ENCODE data around the gene TAF4.

The TAF4 gene

GRCh38 chr20:62044631-62045030 is 21.1 kb downstream of the TAF4 start:
- Mint-ChIP-seq H3K27ac (peak overlapping the region; percentile 68), H3K4me1 (peaks cover 62% of the 10 kb centered on the region)

GRCh38 chr20:62043131-62043914 is 22.4 kb downstream of the TAF4 start:
- Mint-ChIP-seq H3K36me3 (no peaks in the 10 kb centered on the region), H3K9me3 (no peaks in the 10 kb centered on the region), H3K4me3 (no peak overlapping the region), H3K4me1 (peaks cover 63% of the 10 kb centered on the region), H3K27ac (no peak overlapping the region)
- no peak for ATAC-seq
- DNase-seq (ENCODE audit: low spot score in 2 of 2), result no peak

More at GRCh38 chr20:62044631-62045030, 21.1 kb downstream of the TAF4 start:
- Mint-ChIP-seq H3K36me3 (no peaks in the 10 kb centered on the region), H3K9me3 (no peaks in the 10 kb centered on the region), H3K4me3 (no peak overlapping the region)
- no peak for ATAC-seq
- no peak for DNase-seq (ENCODE audit: low spot score in 2 of 2)

- no peaks in the 10 kb centered on the region for H3K9me3 Mint-ChIP-seq
- H3K4me1 Mint-ChIP-seq, result peaks cover 62% of the 10 kb centered on the region
- H3K4me3 Mint-ChIP-seq, result no peak overlapping the region
- no peak for ATAC-seq
- no peak overlapping the region for H3K27ac Mint-ChIP-seq
- no peaks in the 10 kb centered on the region for H3K36me3 Mint-ChIP-seq
- DNase-seq (ENCODE audit: low spot score in 2 of 2), result no peak
Measured at GRCh38 chr20:62042025-62042820, 23.5 kb downstream of the TAF4 start.

- ATAC-seq, result no peak
- no peak overlapping the region for H3K27ac Mint-ChIP-seq
- H3K9me3 Mint-ChIP-seq, result no peaks in the 10 kb centered on the region
- peaks cover 57% of the 10 kb centered on the region for H3K4me1 Mint-ChIP-seq
- no peak overlapping the region for H3K4me3 Mint-ChIP-seq
- DNase-seq (ENCODE audit: low spot score in 2 of 2), result no peak
- no peaks in the 10 kb centered on the region for H3K36me3 Mint-ChIP-seq
Measured at GRCh38 chr20:62040933-62041332, 24.7 kb downstream of the TAF4 start.

GRCh38 chr20:62040381-62040922 is 25.2 kb downstream of the TAF4 start:
- Mint-ChIP-seq H3K4me3 (no peak overlapping the region), H3K9me3 (no peaks in the 10 kb centered on the region), H3K4me1 (peaks cover 56% of the 10 kb centered on the region), H3K36me3 (no peaks in the 10 kb centered on the region), H3K27ac (no peak overlapping the region)
- ATAC-seq (no peak), DNase-seq (ENCODE audit: low spot score in 2 of 2) (no peak)

- no peaks in the 10 kb centered on the region for H3K36me3 Mint-ChIP-seq
- H3K4me1 Mint-ChIP-seq, result peaks cover 63% of the 10 kb centered on the region
- no peak for ATAC-seq
- no peak for DNase-seq (ENCODE audit: low spot score in 2 of 2)
- no peak overlapping the region for H3K27ac Mint-ChIP-seq
- H3K9me3 Mint-ChIP-seq, result no peaks in the 10 kb centered on the region
- no peak overlapping the region for H3K4me3 Mint-ChIP-seq
Measured at GRCh38 chr20:62039738-62040137, 25.9 kb downstream of the TAF4 start.

GRCh38 chr20:62032609-62033368 is 32.9 kb downstream of the TAF4 start:
- no peak for ATAC-seq
- Mint-ChIP-seq H3K27ac (peak overlapping the region; percentile 66), H3K4me1 (peaks cover 59% of the 10 kb centered on the region)

GRCh38 chr20:62031462-62032092 is 34.1 kb downstream of the TAF4 start:
- H3K9me3 Mint-ChIP-seq, result no peaks in the 10 kb centered on the region
- H3K27ac Mint-ChIP-seq, result peak overlapping the region; percentile 66
- peaks cover 59% of the 10 kb centered on the region for H3K4me1 Mint-ChIP-seq
- H3K4me3 Mint-ChIP-seq, result no peak overlapping the region
- DNase-seq (ENCODE audit: low spot score in 2 of 2) (no peak), ATAC-seq (peak; percentile 61)
- peaks cover 6% of the 10 kb centered on the region for H3K36me3 Mint-ChIP-seq

More at GRCh38 chr20:62032609-62033368, 32.9 kb downstream of the TAF4 start:
- Mint-ChIP-seq H3K36me3 (peaks cover 6% of the 10 kb centered on the region), H3K9me3 (no peaks in the 10 kb centered on the region), H3K4me3 (no peak overlapping the region)
- DNase-seq (ENCODE audit: low spot score in 2 of 2), result no peak

- ATAC-seq, result peak; percentile 56
- Mint-ChIP-seq H3K9me3 (no peaks in the 10 kb centered on the region), H3K4me3 (no peak overlapping the region), H3K27ac (peak overlapping the region; percentile 66), H3K4me1 (peaks cover 62% of the 10 kb centered on the region), H3K36me3 (peaks cover 6% of the 10 kb centered on the region)
- DNase-seq (ENCODE audit: low spot score in 2 of 2), result no peak
Measured at GRCh38 chr20:62030834-62031434, 34.7 kb downstream of the TAF4 start.

- no peak for ATAC-seq
- Mint-ChIP-seq H3K36me3 (peaks cover 6% of the 10 kb centered on the region), H3K4me1 (peaks cover 64% of the 10 kb centered on the region)
Measured at GRCh38 chr20:62030357-62030756, 35.3 kb downstream of the TAF4 start.

GRCh38 chr20:62029949-62030348 is 35.7 kb downstream of the TAF4 start:
- no peak for DNase-seq (ENCODE audit: low spot score in 2 of 2)
- Mint-ChIP-seq H3K4me1 (peaks cover 62% of the 10 kb centered on the region), H3K36me3 (peaks cover 6% of the 10 kb centered on the region), H3K27ac (no peak overlapping the region), H3K9me3 (no peaks in the 10 kb centered on the region), H3K4me3 (no peak overlapping the region)
- ATAC-seq, result no peak

More at GRCh38 chr20:62030357-62030756, 35.3 kb downstream of the TAF4 start:
- Mint-ChIP-seq H3K9me3 (no peaks in the 10 kb centered on the region), H3K27ac (peak overlapping the region; percentile 66), H3K4me3 (no peak overlapping the region)
- DNase-seq (ENCODE audit: low spot score in 2 of 2), result no peak

GRCh38 chr20:62029296-62029695 is 36.4 kb downstream of the TAF4 start:
- Mint-ChIP-seq H3K9me3 (no peaks in the 10 kb centered on the region), H3K27ac (no peak overlapping the region), H3K4me3 (no peak overlapping the region), H3K4me1 (peaks cover 61% of the 10 kb centered on the region), H3K36me3 (peaks cover 6% of the 10 kb centered on the region)
- DNase-seq (ENCODE audit: low spot score in 2 of 2), result no peak
- ATAC-seq, result no peak

- Mint-ChIP-seq H3K27ac (no peak overlapping the region), H3K9me3 (no peaks in the 10 kb centered on the region), H3K36me3 (peaks cover 6% of the 10 kb centered on the region), H3K4me1 (peaks cover 62% of the 10 kb centered on the region), H3K4me3 (no peak overlapping the region)
- ATAC-seq (no peak), DNase-seq (ENCODE audit: low spot score in 2 of 2) (no peak)
Measured at GRCh38 chr20:62028384-62028783, 37.3 kb downstream of the TAF4 start.

- DNase-seq (ENCODE audit: low spot score in 2 of 2), result no peak
- peaks cover 62% of the 10 kb centered on the region for H3K4me1 Mint-ChIP-seq
Measured at GRCh38 chr20:62027698-62028321, 37.9 kb downstream of the TAF4 start.

More at GRCh38 chr20:62027698-62028321, 37.9 kb downstream of the TAF4 start:
- H3K4me3 Mint-ChIP-seq, result no peak overlapping the region
- ATAC-seq, result no peak
- H3K36me3 Mint-ChIP-seq, result peaks cover 2% of the 10 kb centered on the region
- no peak overlapping the region for H3K27ac Mint-ChIP-seq
- H3K9me3 Mint-ChIP-seq, result no peaks in the 10 kb centered on the region
